Measurements from ENCODE around the gene LRRC36.

LRRC36 gene

GRCh38 chr16:67326472-67327309 lies at the start of gene LRRC36, which contains the start of gene KCTD19:
TSS of gene LRRC36 (plus strand) at chr16:67326815. CDS start at chr16:67326863, 48 bp downstream.
TSS of gene KCTD19 (minus strand) at chr16:67326741. CDS start at chr16:67326707, 34 bp downstream.
- DNase-seq (ENCODE audit: low read depth) = no peak

GRCh38 chr16:67277294-67277998 lies 49.2 kb upstream of the LRRC36 start:
- peak; percentile 98 for DNase-seq (ENCODE audit: low read depth)

GRCh38 chr16:67277999-67278772 lies 48.4 kb upstream of the LRRC36 start:
- peak; percentile 68 for DNase-seq (ENCODE audit: low read depth)

GRCh38 chr16:67278773-67279295 lies 47.8 kb upstream of the LRRC36 start:
- peak; percentile 23 for DNase-seq (ENCODE audit: low read depth)

- peak; percentile 75 for DNase-seq (ENCODE audit: low read depth)
These were observed 47.1 kb upstream of the LRRC36 start, which contains the start of gene PLEKHG4 for GRCh38 chr16:67279296-67280089. TSS of gene PLEKHG4 (plus strand) at chr16:67279532. CDS start at chr16:67280045, 513 bp downstream.

GRCh38 chr16:67280090-67281015 lies 46.3 kb upstream of the LRRC36 start:
- DNase-seq (ENCODE audit: low read depth) = no peak

GRCh38 chr16:67281536-67282446 lies 44.8 kb upstream of the LRRC36 start:
- no peak for DNase-seq (ENCODE audit: low read depth)

GRCh38 chr16:67282447-67282805 lies 44.2 kb upstream of the LRRC36 start:
- no peak for DNase-seq (ENCODE audit: low read depth)

GRCh38 chr16:67283039-67283825 lies 43.4 kb upstream of the LRRC36 start:
- no peak for DNase-seq (ENCODE audit: low read depth)

GRCh38 chr16:67283826-67284555 lies 42.6 kb upstream of the LRRC36 start:
- no peak for DNase-seq (ENCODE audit: low read depth)

- DNase-seq (ENCODE audit: low read depth) = no peak
These were observed 41.6 kb upstream of the LRRC36 start for GRCh38 chr16:67284699-67285646.

GRCh38 chr16:67286441-67287235 lies 40.0 kb upstream of the LRRC36 start:
- no peak for DNase-seq (ENCODE audit: low read depth)

GRCh38 chr16:67287960-67288359 lies 38.7 kb upstream of the LRRC36 start:
- no peak for DNase-seq (ENCODE audit: low read depth)

GRCh38 chr16:67291461-67291860 lies 35.2 kb upstream of the LRRC36 start:
- DNase-seq (ENCODE audit: low read depth) = no peak

- no peak for DNase-seq (ENCODE audit: low read depth)
These were observed 32.4 kb upstream of the LRRC36 start for GRCh38 chr16:67294171-67294757.

All from fibroblast of gingiva (primary cell).